Measurements from ENCODE around the gene LCN1. TPM values are rescaled to one million over a fixed set of nuclear protein-coding genes. Genes with fewer than 3 reads are reported as not detected.

Gene LCN1
- total RNA-seq, 4 donors from 2014 or later = not detected

DNA sequence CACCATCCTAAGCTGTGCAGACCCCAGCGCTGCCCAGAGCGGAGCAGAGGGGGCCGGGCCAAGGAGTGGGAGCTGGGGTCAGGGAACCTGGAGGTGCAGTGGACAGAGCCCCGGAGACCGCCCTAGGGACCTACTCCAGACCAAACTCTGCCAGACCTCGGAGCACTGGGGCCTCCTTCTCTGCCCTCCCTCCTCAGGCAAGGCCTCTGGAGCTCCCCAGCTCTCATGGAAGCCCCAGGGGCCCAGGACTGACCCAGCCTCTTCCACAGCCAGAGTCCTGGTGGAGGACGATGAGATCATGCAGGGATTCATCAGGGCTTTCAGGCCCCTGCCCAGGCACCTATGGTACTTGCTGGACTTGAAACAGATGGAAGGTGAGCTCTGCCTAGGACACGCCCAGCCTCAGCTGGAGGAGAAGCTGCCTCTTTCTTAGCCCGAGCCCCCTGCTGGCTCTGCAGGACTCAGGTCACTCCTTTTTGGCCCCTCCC is 43.9 kb downstream of the LCN1 start:
- Histone ChIP-seq H3K4me3 (replicated peaks in 1 of 3) (no peak overlapping the region), H3K9me3 (no peaks in the 10 kb centered on the region), H3K27ac (no peak overlapping the region), H3K27me3 (no peaks in the 10 kb centered on the region), H3K36me3 (no peaks in the 10 kb centered on the region), H3K4me1 (peaks cover 0 to 6% of the 10 kb centered on the region in 2 donors)
- WGBS, 2 donors = 56 to 88% methylated on average over 3 to 9 of the region's 9 CpGs
- intact Hi-C loops (cut with DNase I) = no loop called here
- no peak for TF ChIP-seq POLR2A (IDR thresholded peaks at IDR 0.05)
- TF ChIP-seq, protein P1, sequence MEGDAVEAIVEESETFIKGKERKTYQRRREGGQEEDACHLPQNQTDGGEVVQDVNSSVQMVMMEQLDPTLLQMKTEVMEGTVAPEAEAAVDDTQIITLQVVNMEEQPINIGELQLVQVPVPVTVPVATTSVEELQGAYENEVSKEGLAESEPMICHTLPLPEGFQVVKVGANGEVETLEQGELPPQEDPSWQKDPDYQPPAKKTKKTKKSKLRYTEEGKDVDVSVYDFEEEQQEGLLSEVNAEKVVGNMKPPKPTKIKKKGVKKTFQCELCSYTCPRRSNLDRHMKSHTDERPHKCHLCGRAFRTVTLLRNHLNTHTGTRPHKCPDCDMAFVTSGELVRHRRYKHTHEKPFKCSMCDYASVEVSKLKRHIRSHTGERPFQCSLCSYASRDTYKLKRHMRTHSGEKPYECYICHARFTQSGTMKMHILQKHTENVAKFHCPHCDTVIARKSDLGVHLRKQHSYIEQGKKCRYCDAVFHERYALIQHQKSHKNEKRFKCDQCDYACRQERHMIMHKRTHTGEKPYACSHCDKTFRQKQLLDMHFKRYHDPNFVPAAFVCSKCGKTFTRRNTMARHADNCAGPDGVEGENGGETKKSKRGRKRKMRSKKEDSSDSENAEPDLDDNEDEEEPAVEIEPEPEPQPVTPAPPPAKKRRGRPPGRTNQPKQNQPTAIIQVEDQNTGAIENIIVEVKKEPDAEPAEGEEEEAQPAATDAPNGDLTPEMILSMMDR (IDR thresholded peaks at IDR 0.05) = no peak
- no peak for DNase-seq

DNA sequence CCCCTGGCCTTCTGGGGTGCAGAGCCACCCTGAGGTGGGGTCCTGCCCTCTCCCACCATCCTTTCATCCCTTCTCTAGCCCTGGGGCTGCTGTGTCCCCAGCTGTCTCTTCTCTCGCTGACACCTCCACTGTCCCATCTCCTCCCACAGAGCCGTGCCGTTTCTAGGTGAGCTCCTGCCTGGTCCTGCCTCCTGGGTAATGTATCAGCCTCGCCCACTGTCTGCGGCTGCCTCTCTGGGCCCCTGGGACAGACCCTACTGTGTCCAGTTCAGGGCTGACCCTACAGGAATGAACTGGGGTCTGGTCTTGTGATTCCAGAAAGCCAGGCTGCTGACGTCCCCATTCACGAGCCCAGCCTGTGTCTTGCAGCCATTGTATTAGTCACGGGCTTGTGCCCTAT is 44.4 kb downstream of the LCN1 start:
- H3K36me3 ChIP-seq = no peaks in the 10 kb centered on the region
- no peak for DNase-seq
- intact Hi-C loops (cut with DNase I) = no loop called here
- TF ChIP-seq, protein P1 (IDR thresholded peaks at IDR 0.05) = no peak
- TF ChIP-seq POLR2A (IDR thresholded peaks at IDR 0.05) = no peak
- WGBS, 2 donors = 67 to 73% methylated on average over 8 of the region's 8 CpGs
- H3K4me1 ChIP-seq = peaks cover 0 to 6% of the 10 kb centered on the region in 2 donors
- H3K4me3 ChIP-seq (replicated peaks in 1 of 3) = no peak overlapping the region
- no peaks in the 10 kb centered on the region for H3K9me3 ChIP-seq
- H3K27me3 ChIP-seq = no peaks in the 10 kb centered on the region
- H3K27ac ChIP-seq = no peak overlapping the region

DNA sequence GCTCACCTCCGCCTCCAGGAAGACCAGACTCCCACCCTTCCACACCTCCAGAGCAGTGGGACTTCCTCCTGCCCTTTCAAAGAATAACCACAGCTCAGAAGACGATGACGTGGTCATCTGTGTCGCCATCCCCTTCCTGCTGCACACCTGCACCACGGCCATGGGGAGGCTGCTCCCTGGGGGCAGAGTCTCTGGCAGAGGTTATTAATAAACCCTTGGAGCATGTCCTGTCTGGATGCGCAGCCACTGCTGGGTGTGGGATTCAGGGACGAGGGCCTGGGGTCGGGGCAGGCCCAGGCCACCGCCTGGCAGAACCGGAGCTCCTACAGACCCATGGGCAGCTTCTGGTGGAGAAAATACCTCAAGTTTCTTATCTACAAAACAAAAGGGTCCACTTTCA is 45.3 kb downstream of the LCN1 start:
- intact Hi-C loops (cut with DNase I) = no loop called here
- H3K27ac ChIP-seq = no peak overlapping the region
- DNase-seq = no peak
- 53 to 60% methylated on average over 10 of the region's 10 CpGs for WGBS, 2 donors
- TF ChIP-seq, protein P1 (IDR thresholded peaks at IDR 0.05) = no peak
- no peak for TF ChIP-seq POLR2A (IDR thresholded peaks at IDR 0.05)
- H3K4me1 ChIP-seq = peaks cover 0 to 6% of the 10 kb centered on the region in 2 donors
- H3K4me3 ChIP-seq (replicated peaks in 1 of 3) = no peak overlapping the region
- H3K27me3 ChIP-seq = no peaks in the 10 kb centered on the region
- no peaks in the 10 kb centered on the region for H3K9me3 ChIP-seq
- no peaks in the 10 kb centered on the region for H3K36me3 ChIP-seq

DNA sequence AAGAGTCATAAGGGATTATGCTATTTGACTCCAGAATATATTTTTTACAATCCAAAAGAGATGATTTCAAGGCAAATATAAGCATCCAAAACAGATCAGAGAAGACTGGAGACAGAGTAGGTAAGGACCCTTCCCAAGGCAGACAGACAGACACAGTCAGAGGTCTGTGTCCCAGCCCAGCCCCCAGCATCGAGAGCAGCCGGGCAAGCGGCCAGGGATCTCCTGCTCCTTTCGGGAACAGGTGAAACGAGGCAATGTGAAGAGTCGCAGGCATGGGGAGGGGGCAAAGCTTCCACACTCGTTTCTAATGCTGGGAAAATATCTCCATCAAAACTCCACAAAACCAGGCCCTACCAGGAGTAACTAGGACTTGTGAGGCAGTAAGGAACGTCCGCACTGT is 46.1 kb downstream of the LCN1 start:
- Histone ChIP-seq H3K4me3 (replicated peaks in 1 of 3) (no peak overlapping the region), H3K9me3 (no peaks in the 10 kb centered on the region), H3K27ac (no peak overlapping the region), H3K4me1 (peaks cover 0 to 6% of the 10 kb centered on the region in 2 donors), H3K27me3 (no peaks in the 10 kb centered on the region), H3K36me3 (no peaks in the 10 kb centered on the region)
- peak; percentile 52 to 69 for DNase-seq
- intact Hi-C loops (cut with DNase I) = no loop called here
- TF ChIP-seq POLR2A (IDR thresholded peaks at IDR 0.05) = no peak
- TF ChIP-seq, protein P1 (IDR thresholded peaks at IDR 0.05) = no peak
- WGBS, 2 donors = 36 to 37% methylated on average over 9 of the region's 9 CpGs

DNA sequence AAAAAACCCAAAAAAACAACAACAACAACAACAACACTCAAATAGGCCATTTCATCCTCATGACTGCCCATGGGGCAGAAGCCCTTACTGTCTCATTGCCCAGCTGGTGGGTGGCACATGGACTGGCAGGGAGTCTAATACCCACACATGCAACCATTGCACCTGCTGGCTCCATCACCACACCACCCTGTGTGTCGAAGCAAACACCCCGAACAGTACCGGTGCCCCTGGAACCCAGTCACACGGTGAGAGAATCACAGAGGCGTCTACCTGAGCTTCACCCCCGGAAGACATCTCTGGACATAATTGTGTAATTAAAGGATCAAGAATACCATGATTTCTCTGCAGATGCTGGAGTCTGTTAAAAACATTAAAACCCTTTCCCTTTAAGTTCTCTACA is 46.8 kb downstream of the LCN1 start:
- TF ChIP-seq, protein P1 (IDR thresholded peaks at IDR 0.05) = no peak
- TF ChIP-seq POLR2A (IDR thresholded peaks at IDR 0.05) = no peak
- DNase-seq = no peak
- H3K9me3 ChIP-seq = no peaks in the 10 kb centered on the region
- WGBS, 2 donors = 91 to 95% methylated on average over 6 of the region's 6 CpGs
- no peak overlapping the region for H3K4me3 ChIP-seq (replicated peaks in 1 of 3)
- intact Hi-C loops (cut with DNase I) = no loop called here
- no peaks in the 10 kb centered on the region for H3K27me3 ChIP-seq
- H3K36me3 ChIP-seq = no peaks in the 10 kb centered on the region
- H3K27ac ChIP-seq = no peak overlapping the region
- H3K4me1 ChIP-seq = peaks cover 0 to 6% of the 10 kb centered on the region in 2 donors

Data from thyroid gland (tissue), 4 donors.